Measurements from ENCODE around the gene MAP6.

MAP6 gene

GRCh38 chr11:75543806-75544205, 125.0 kb downstream of the MAP6 start:
- no peak for DNase-seq

GRCh38 chr11:75542088-75542438, 126.8 kb downstream of the MAP6 start:
- no peak for DNase-seq

- no peak for DNase-seq
Observed at GRCh38 chr11:75541193-75542087, 127.4 kb downstream of the MAP6 start.

GRCh38 chr11:75539459-75540334, 129.1 kb downstream of the MAP6 start:
- DNase-seq, result no peak

GRCh38 chr11:75538150-75538942, 130.5 kb downstream of the MAP6 start:
- no peak for DNase-seq

- no peak for DNase-seq
Observed at GRCh38 chr11:75537740-75538139, 131.1 kb downstream of the MAP6 start.

Measured in NCI-H226 (cell line).